Activated CD4-positive, alpha-beta T cell treated with anti-CD3 and anti-CD28 coated beads, Interleukin-2, Interleukin-6, amounts not matched to agents 100 ng/mL and 50 ng/mL, durations not matched to agents 16 hours and 8 hours (primary cell): ENCODE data around the gene TRABD2B.

Experiments used
- DNase-seq: peaks from one replicate; pipeline ENCODE4 v3.0.0-alpha.2; 2020

The TRABD2B gene

DNA sequence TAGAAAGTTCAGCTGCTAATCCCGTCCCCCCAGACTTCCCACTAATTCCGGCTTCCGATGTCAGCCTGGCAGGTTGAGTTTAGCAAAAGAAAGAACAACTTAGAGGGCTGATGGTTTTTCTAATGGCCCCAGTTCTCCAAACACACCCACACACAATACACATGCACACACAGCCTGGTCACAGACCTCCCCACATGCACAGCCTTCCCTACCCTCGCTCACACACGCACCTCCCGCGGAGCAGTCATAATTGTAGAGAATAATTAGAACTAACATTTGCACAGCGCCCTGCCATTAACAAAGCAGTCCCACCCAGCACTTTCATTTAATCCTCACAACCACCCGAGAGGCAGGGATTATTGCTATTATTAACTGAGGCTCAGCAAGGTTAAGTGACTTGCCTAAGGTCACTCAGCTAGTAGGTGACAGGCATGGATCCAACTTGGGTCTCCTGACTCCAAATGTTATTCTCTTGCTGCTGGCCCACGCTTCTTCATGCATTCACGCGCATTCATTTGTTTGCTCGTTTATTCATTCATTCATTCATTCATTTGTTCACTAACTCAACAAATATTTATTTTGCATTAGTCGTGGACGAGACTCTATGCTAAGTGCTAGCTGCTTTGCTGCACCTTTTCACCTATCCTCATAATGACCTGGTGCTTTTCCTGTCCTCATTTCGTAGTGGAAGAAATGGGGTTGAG is 284.4 kb downstream of the TRABD2B start:
- DNase-seq, result no peak

DNA sequence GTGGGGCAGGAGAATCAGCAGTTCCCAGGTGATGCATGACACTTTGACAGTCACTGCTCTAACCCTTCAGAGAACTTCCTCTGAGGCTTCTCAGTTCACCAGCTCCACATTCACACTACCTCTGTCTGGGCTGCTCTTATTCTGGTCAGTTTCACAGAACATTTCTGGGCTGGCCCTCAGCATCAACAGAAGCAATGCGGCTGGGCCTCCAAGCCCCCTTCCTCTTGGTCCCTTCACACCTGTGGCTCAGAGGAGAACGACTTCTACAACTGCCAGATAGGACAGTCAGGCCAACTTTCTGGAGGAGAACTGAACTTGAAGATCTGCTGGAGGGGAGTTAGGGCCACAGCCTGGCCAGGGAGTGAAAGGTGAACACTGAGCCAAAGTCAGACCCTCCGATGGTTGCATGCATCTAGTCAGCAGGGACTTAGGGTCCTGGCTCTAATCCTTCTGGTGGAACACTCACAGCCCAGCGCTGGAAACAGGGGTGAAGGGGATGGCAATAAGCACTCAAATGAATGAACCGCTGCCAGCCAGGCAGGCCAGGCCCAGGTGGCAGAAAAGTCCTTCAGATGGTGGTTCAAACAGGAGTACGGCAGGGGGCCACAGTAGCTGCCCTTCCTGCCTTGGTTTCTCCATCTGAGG is 285.2 kb downstream of the TRABD2B start:
- DNase-seq, result no peak

DNA sequence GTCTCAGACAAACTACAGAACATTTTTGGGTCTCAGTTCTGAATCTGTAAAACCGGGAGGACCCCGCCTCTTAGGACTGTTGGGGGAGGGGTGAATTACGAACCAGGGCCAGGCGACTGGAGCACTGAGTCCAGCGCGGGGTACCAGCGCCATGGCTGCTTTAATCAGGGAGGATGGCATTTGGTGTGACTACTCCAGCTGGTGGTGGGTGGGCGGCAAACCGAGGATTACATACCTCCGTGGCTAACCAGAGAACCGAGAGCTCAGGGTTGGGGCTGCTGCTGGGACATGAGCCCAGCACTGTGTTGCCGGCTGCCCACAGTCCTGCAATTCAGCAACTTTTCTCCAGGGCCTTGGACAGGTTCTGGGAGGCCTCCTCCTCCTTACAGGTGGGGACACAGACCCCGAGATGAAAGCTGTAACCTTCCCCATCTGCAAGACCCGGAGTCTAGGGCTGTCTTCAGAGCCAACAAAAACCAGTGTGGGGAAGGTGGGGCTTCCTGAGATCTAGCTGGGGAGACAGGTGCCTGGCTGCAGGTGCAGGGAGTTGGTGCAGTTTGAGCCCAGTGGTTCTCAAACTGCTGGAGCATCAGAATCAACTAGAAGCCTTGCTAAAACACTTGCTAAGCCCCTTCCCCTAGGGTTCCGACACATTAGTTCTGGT is 285.9 kb downstream of the TRABD2B start:
- DNase-seq, result no peak
